Measurements from ENCODE around the gene ADAMTS2.

Gene ADAMTS2

GRCh38 chr5:179160584-179160983 lies 184.7 kb downstream of the ADAMTS2 start:
- no peak for DNase-seq (ENCODE audit: low spot score)

GRCh38 chr5:179158556-179158955 lies 186.7 kb downstream of the ADAMTS2 start:
- no peak for DNase-seq (ENCODE audit: low spot score)

GRCh38 chr5:179154991-179155955 lies 190.0 kb downstream of the ADAMTS2 start:
- no peak for DNase-seq (ENCODE audit: low spot score)

GRCh38 chr5:179154346-179154990 lies 190.8 kb downstream of the ADAMTS2 start:
- DNase-seq (ENCODE audit: low spot score): no peak

- DNase-seq (ENCODE audit: low spot score): no peak
Measured at GRCh38 chr5:179153921-179154345, 191.3 kb downstream of the ADAMTS2 start.

GRCh38 chr5:179153341-179153901 lies 191.8 kb downstream of the ADAMTS2 start:
- no peak for DNase-seq (ENCODE audit: low spot score)

GRCh38 chr5:179152941-179153340 lies 192.3 kb downstream of the ADAMTS2 start:
- no peak for DNase-seq (ENCODE audit: low spot score)

- DNase-seq (ENCODE audit: low spot score): no peak
Measured at GRCh38 chr5:179152144-179152895, 192.9 kb downstream of the ADAMTS2 start.

GRCh38 chr5:179151286-179152118 lies 193.8 kb downstream of the ADAMTS2 start:
- DNase-seq (ENCODE audit: low spot score): no peak

- DNase-seq (ENCODE audit: low spot score): no peak
Measured at GRCh38 chr5:179150011-179150410, 195.2 kb downstream of the ADAMTS2 start.

- no peak for DNase-seq (ENCODE audit: low spot score)
Measured at GRCh38 chr5:179149278-179149677, 196.0 kb downstream of the ADAMTS2 start.

GRCh38 chr5:179148703-179149170 lies 196.5 kb downstream of the ADAMTS2 start:
- DNase-seq (ENCODE audit: low spot score): no peak

- DNase-seq (ENCODE audit: low spot score): no peak
Measured at GRCh38 chr5:179147991-179148702, 197.1 kb downstream of the ADAMTS2 start.

- DNase-seq (ENCODE audit: low spot score): no peak
Measured at GRCh38 chr5:179146277-179146676, 199.0 kb downstream of the ADAMTS2 start.

- no peak for DNase-seq (ENCODE audit: low spot score)
Measured at GRCh38 chr5:179143446-179143845, 201.8 kb downstream of the ADAMTS2 start.

- no peak for DNase-seq (ENCODE audit: low spot score)
Measured at GRCh38 chr5:179142434-179143198, 202.6 kb downstream of the ADAMTS2 start.

GRCh38 chr5:179141867-179142266 lies 203.4 kb downstream of the ADAMTS2 start:
- DNase-seq (ENCODE audit: low spot score): no peak

- no peak for DNase-seq (ENCODE audit: low spot score)
Measured at GRCh38 chr5:179140293-179140692, 205.0 kb downstream of the ADAMTS2 start.

- DNase-seq (ENCODE audit: low spot score): no peak
Measured at GRCh38 chr5:179139936-179140235, 205.4 kb downstream of the ADAMTS2 start.
